ENCODE results near the gene DIPK1A. TPM values are rescaled to one million over a fixed set of nuclear protein-coding genes. Genes with fewer than 3 reads are reported as not detected.

DIPK1A gene
- total RNA-seq, 1 donor from 2014 or later, result 3.6 TPM

GRCh38 chr1:92843046-92843423, 118.2 kb downstream of the DIPK1A start:
- Histone ChIP-seq H3K4me1 (no peaks in the 10 kb centered on the region), H3K4me2 (no peak overlapping the region), H4K20me1 (ENCODE audit: low read depth) (peaks cover 34% of the 10 kb centered on the region), H3K27me3 (no peaks in the 10 kb centered on the region), H3K79me2 (ENCODE audit: low read depth) (peaks cover 33% of the 10 kb centered on the region), H3F3A (ENCODE audit: low read depth) (peaks cover 62% of the 10 kb centered on the region), H3K9me3 (ENCODE audit: low read depth) (no peaks in the 10 kb centered on the region), H3K27ac (no peak overlapping the region), H3K36me3 (peaks cover 34% of the 10 kb centered on the region), H3K4me3 (no peak overlapping the region), H3K9ac (no peak overlapping the region), H2AFZ (replicated peaks) (no peak overlapping the region)
- Mint-ChIP-seq H3K36me3 (peaks cover 45% of the 10 kb centered on the region), H3K4me3 (no peak overlapping the region), H3K27me3 (ENCODE audit: insufficient read depth, low read depth) (no peaks in the 10 kb centered on the region), H3K9me3 (no peaks in the 10 kb centered on the region), H3K4me1 (peaks cover 11% of the 10 kb centered on the region), H3K27ac (no peak overlapping the region)
- no peak for DNase-seq (ENCODE audit: low spot score)
- TF ChIP-seq EZH2phosphoT487 (IDR thresholded peaks at IDR 0.05) (no peak), CTCF (IDR thresholded peaks at IDR 0.05) (no peak), EZH2 (IDR thresholded peaks at IDR 0.05) (no peak)

GRCh38 chr1:92842082-92843045, 118.9 kb downstream of the DIPK1A start:
- no peaks in the 10 kb centered on the region for H3K9me3 ChIP-seq (ENCODE audit: low read depth)
- Mint-ChIP-seq H3K9me3 (no peaks in the 10 kb centered on the region), H3K4me3 (no peak overlapping the region), H3K27ac (no peak overlapping the region), H3K27me3 (ENCODE audit: insufficient read depth, low read depth) (no peaks in the 10 kb centered on the region), H3K36me3 (peaks cover 51% of the 10 kb centered on the region), H3K4me1 (peaks cover 11% of the 10 kb centered on the region)
- no peak overlapping the region for H3K9ac ChIP-seq
- peaks cover 40% of the 10 kb centered on the region for H3K79me2 ChIP-seq (ENCODE audit: low read depth)
- no peak overlapping the region for H3K4me2 ChIP-seq
- H3F3A ChIP-seq (ENCODE audit: low read depth), result peaks cover 68% of the 10 kb centered on the region
- H3K4me3 ChIP-seq, result no peak overlapping the region
- no peak overlapping the region for H3K27ac ChIP-seq
- no peak for DNase-seq (ENCODE audit: low spot score)
- TF ChIP-seq EZH2 (IDR thresholded peaks at IDR 0.05) (no peak), EZH2phosphoT487 (IDR thresholded peaks at IDR 0.05) (no peak), CTCF (IDR thresholded peaks at IDR 0.05) (no peak)
- no peaks in the 10 kb centered on the region for H3K4me1 ChIP-seq
- H3K27me3 ChIP-seq, result no peaks in the 10 kb centered on the region
- H3K36me3 ChIP-seq, result peaks cover 40% of the 10 kb centered on the region
- H4K20me1 ChIP-seq (ENCODE audit: low read depth), result peaks cover 40% of the 10 kb centered on the region
- H2AFZ ChIP-seq (replicated peaks), result no peak overlapping the region

GRCh38 chr1:92840600-92840999, 120.7 kb downstream of the DIPK1A start:
- Histone ChIP-seq H3K4me1 (no peaks in the 10 kb centered on the region), H3K4me2 (no peak overlapping the region), H3K9me3 (ENCODE audit: low read depth) (no peaks in the 10 kb centered on the region), H3F3A (ENCODE audit: low read depth) (peaks cover 86% of the 10 kb centered on the region), H3K9ac (no peak overlapping the region), H2AFZ (replicated peaks) (no peak overlapping the region), H3K79me2 (ENCODE audit: low read depth) (peaks cover 57% of the 10 kb centered on the region), H3K4me3 (no peak overlapping the region), H3K27me3 (no peaks in the 10 kb centered on the region), H3K27ac (no peak overlapping the region), H4K20me1 (ENCODE audit: low read depth) (peaks cover 58% of the 10 kb centered on the region), H3K36me3 (peaks cover 55% of the 10 kb centered on the region)
- Mint-ChIP-seq H3K27me3 (ENCODE audit: insufficient read depth, low read depth) (no peaks in the 10 kb centered on the region), H3K4me3 (no peak overlapping the region), H3K27ac (no peak overlapping the region), H3K36me3 (peaks cover 60% of the 10 kb centered on the region), H3K9me3 (no peaks in the 10 kb centered on the region), H3K4me1 (peaks cover 14% of the 10 kb centered on the region)
- DNase-seq (ENCODE audit: low spot score), result no peak
- TF ChIP-seq EZH2phosphoT487 (IDR thresholded peaks at IDR 0.05), result no peak
- TF ChIP-seq CTCF (IDR thresholded peaks at IDR 0.05), result no peak
- no peak for TF ChIP-seq EZH2 (IDR thresholded peaks at IDR 0.05)

Data from neural progenitor cell (in vitro differentiated cells).